ENCODE results near the gene C4orf50. TPM values are rescaled to one million over a fixed set of nuclear protein-coding genes. Genes with fewer than 3 reads are reported as not detected.

The C4orf50 gene
- total and polyA plus RNA-seq, 2 donors (not counting 1 experiment from before 2014, with no cell fraction given), result 0.02 TPM; not detected in 1

DNA sequence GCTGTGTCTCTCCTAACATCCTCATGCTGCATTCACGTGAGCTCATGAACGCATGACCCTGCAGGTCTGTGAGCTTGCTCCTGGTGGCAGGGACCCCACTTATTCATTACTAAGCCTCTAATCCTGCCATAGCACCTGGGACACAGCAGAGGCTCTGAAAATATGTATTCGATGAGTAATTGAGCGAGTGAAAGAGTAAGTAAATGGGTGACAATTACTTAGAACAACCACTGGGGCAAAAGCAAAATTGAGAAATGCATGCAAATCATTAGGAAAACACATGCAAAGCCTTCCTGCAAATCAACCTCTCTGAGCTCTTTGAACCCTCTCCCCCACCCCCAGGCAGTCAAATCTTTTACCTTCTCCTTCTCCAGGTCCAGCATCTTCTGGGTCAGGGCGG lies 23.6 kb upstream of the C4orf50 start:
- Histone ChIP-seq H3K9ac (ENCODE audit: low read length) (no peak overlapping the region), H3K36me3 (replicated peaks in 1 of 2; ENCODE audit: control extremely low read depth in 1 of 2, control insufficient read depth in 1 of 2, extremely low read depth in 1 of 2, insufficient read depth in 2 of 2, low read length in 1 of 2) (no peaks in the 10 kb centered on the region), H3K9me3 (ENCODE audit: control extremely low read depth in 1 of 3, control insufficient read depth in 2 of 3, insufficient read depth in 1 of 3, low read length in 2 of 3) (peaks cover 0 to 5% (median 0%) of the 10 kb centered on the region in 3 donors), H3K79me2 (ENCODE audit: control insufficient read depth, insufficient read depth, low read length) (no peaks in the 10 kb centered on the region), H4K20me1 (ENCODE audit: control insufficient read depth, insufficient read depth, low read length, poor library complexity, severe bottlenecking) (no peaks in the 10 kb centered on the region), H3K4me2 (replicated peaks; ENCODE audit: low read depth, low read length, poor library complexity, severe bottlenecking) (no peak overlapping the region), H3K4me1 (ENCODE audit: control insufficient read depth in 2 of 2, insufficient read depth in 2 of 2, low read length in 2 of 2) (no peaks in the 10 kb centered on the region), H3K4me3 (ENCODE audit: control extremely low read depth in 1 of 5, extremely low read depth in 1 of 5, insufficient read depth in 1 of 5, low read depth in 2 of 5, low read length in 4 of 5) (no peak overlapping the region), H3K27ac (ENCODE audit: low read length in 2 of 2) (no peak overlapping the region), H2AFZ (ENCODE audit: insufficient read depth, low read depth, low read length, poor library complexity, severe bottlenecking) (no peak overlapping the region), H3K27me3 (replicated peaks in 1 of 4; ENCODE audit: control extremely low read depth in 1 of 4, control insufficient read depth in 3 of 4, insufficient read depth in 4 of 4, low read length in 3 of 4) (no peaks in the 10 kb centered on the region)
- ATAC-seq (ENCODE audit: low read depth), result no peak
- ChIA-PET POLR2A (no interaction called here), CTCF (no interaction called here)
- TF ChIP-seq EZH2 (IDR thresholded peaks at IDR 0.05; ENCODE audit: borderline replicate concordance, insufficient read depth, low read depth, low read length, poor library complexity, severe bottlenecking) (no peak), CTCF (IDR thresholded peaks at IDR 0.05) (no peak)
- peaks cover 12% of the 10 kb centered on the region for H3K27me3 Mint-ChIP-seq
- intact Hi-C loops (cut with micrococcal nuclease), result no loop called here
- no peaks in the 10 kb centered on the region for H3K4me1 Mint-ChIP-seq
- no peaks in the 10 kb centered on the region for H3K9me3 Mint-ChIP-seq (ENCODE audit: insufficient read depth)
- DNase-seq, result no peak
- no peak overlapping the region for H3K27ac Mint-ChIP-seq
- no peak overlapping the region for H3K4me3 Mint-ChIP-seq
- WGBS (ENCODE audit: insufficient coverage), result 100% methylated on average over 3 of the region's 5 CpGs

- no peaks in the 10 kb centered on the region for H3K79me2 ChIP-seq (ENCODE audit: control insufficient read depth, insufficient read depth, low read length)
- no peak for TF ChIP-seq EZH2 (IDR thresholded peaks at IDR 0.05; ENCODE audit: borderline replicate concordance, insufficient read depth, low read depth, low read length, poor library complexity, severe bottlenecking)
- no peak for TF ChIP-seq CTCF (IDR thresholded peaks at IDR 0.05)
- no peaks in the 10 kb centered on the region for H3K4me1 ChIP-seq (ENCODE audit: control insufficient read depth in 2 of 2, insufficient read depth in 2 of 2, low read length in 2 of 2)
- 90% methylated on average over 7 of the region's 8 CpGs for WGBS (ENCODE audit: insufficient coverage)
- H4K20me1 ChIP-seq (ENCODE audit: control insufficient read depth, insufficient read depth, low read length, poor library complexity, severe bottlenecking), result no peaks in the 10 kb centered on the region
- no peak overlapping the region for H3K27ac ChIP-seq (ENCODE audit: low read length in 2 of 2)
- ChIA-PET CTCF (no interaction called here), POLR2A (no interaction called here)
- intact Hi-C loops (cut with micrococcal nuclease), result no loop called here
- ATAC-seq (ENCODE audit: low read depth), result no peak
- H3K4me2 ChIP-seq (replicated peaks; ENCODE audit: low read depth, low read length, poor library complexity, severe bottlenecking), result no peak overlapping the region
- H3K4me3 ChIP-seq (ENCODE audit: control extremely low read depth in 1 of 5, extremely low read depth in 1 of 5, insufficient read depth in 1 of 5, low read depth in 2 of 5, low read length in 4 of 5), result no peak overlapping the region
- H2AFZ ChIP-seq (ENCODE audit: insufficient read depth, low read depth, low read length, poor library complexity, severe bottlenecking), result no peak overlapping the region
- no peaks in the 10 kb centered on the region for H3K36me3 ChIP-seq (replicated peaks in 1 of 2; ENCODE audit: control extremely low read depth in 1 of 2, control insufficient read depth in 1 of 2, extremely low read depth in 1 of 2, insufficient read depth in 2 of 2, low read length in 1 of 2)
- no peaks in the 10 kb centered on the region for H3K9me3 Mint-ChIP-seq (ENCODE audit: insufficient read depth)
- no peak overlapping the region for H3K4me3 Mint-ChIP-seq
- H3K27ac Mint-ChIP-seq, result no peak overlapping the region
- peaks cover 0 to 9% (median 0%) of the 10 kb centered on the region in 3 donors for H3K9me3 ChIP-seq (ENCODE audit: control extremely low read depth in 1 of 3, control insufficient read depth in 2 of 3, insufficient read depth in 1 of 3, low read length in 2 of 3)
- DNase-seq, result no peak
- H3K27me3 ChIP-seq (replicated peaks in 1 of 4; ENCODE audit: control extremely low read depth in 1 of 4, control insufficient read depth in 3 of 4, insufficient read depth in 4 of 4, low read length in 3 of 4), result no peaks in the 10 kb centered on the region
- no peaks in the 10 kb centered on the region for H3K4me1 Mint-ChIP-seq
- H3K9ac ChIP-seq (ENCODE audit: low read length), result no peak overlapping the region
- H3K27me3 Mint-ChIP-seq, result peaks cover 6% of the 10 kb centered on the region
These were observed 20.5 kb upstream of the C4orf50 start for GRCh38 chr4:6038711-6039110.
